ENCODE data around the gene OXCT1. TPM values are rescaled to one million over a fixed set of nuclear protein-coding genes. Genes with fewer than 3 reads are reported as not detected.

The OXCT1 gene
- total RNA-seq, 1 donor from 2014 or later: 24.7 TPM

DNA sequence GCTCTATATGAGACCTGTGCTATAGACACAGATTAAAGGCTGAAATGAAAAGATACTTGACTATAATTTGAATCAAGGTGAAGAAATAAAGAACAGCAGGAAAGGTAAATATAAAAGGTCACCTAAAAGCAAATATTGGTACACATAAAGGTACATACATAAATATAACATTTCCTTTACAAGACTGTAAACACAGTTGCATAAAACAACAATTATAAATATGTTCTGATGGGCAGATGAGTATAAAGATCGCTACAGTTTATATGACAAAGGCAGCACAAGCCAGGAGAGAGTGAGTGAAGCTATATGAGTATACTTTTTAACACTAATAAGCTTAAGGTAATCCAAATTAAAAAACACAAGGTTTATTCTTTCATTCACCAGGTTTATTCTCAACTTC, 114.5 kb downstream of the OXCT1 start:
- Mint-ChIP-seq H3K9me3 (ENCODE audit: unreplicated experiment) (no peaks in the 10 kb centered on the region), H3K36me3 (ENCODE audit: unreplicated experiment) (no peaks in the 10 kb centered on the region), H3K27ac (ENCODE audit: unreplicated experiment) (no peak overlapping the region), H3K4me3 (ENCODE audit: unreplicated experiment) (no peak overlapping the region), H3K4me1 (ENCODE audit: low read depth, unreplicated experiment) (peaks cover 2% of the 10 kb centered on the region), H3K27me3 (ENCODE audit: unreplicated experiment) (peaks cover 2% of the 10 kb centered on the region)
- TF ChIP-seq, protein P1, sequence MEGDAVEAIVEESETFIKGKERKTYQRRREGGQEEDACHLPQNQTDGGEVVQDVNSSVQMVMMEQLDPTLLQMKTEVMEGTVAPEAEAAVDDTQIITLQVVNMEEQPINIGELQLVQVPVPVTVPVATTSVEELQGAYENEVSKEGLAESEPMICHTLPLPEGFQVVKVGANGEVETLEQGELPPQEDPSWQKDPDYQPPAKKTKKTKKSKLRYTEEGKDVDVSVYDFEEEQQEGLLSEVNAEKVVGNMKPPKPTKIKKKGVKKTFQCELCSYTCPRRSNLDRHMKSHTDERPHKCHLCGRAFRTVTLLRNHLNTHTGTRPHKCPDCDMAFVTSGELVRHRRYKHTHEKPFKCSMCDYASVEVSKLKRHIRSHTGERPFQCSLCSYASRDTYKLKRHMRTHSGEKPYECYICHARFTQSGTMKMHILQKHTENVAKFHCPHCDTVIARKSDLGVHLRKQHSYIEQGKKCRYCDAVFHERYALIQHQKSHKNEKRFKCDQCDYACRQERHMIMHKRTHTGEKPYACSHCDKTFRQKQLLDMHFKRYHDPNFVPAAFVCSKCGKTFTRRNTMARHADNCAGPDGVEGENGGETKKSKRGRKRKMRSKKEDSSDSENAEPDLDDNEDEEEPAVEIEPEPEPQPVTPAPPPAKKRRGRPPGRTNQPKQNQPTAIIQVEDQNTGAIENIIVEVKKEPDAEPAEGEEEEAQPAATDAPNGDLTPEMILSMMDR (IDR thresholded peaks at IDR 0.05; ENCODE audit: partially characterized antibody, unreplicated experiment): no peak
- no peak for DNase-seq

GRCh38 chr5:41754857-41755256, 115.4 kb downstream of the OXCT1 start:
- Mint-ChIP-seq H3K27ac (ENCODE audit: unreplicated experiment) (no peak overlapping the region), H3K36me3 (ENCODE audit: unreplicated experiment) (no peaks in the 10 kb centered on the region), H3K9me3 (ENCODE audit: unreplicated experiment) (no peaks in the 10 kb centered on the region), H3K4me1 (ENCODE audit: low read depth, unreplicated experiment) (peaks cover 2% of the 10 kb centered on the region), H3K27me3 (ENCODE audit: unreplicated experiment) (peaks cover 2% of the 10 kb centered on the region), H3K4me3 (ENCODE audit: unreplicated experiment) (no peak overlapping the region)
- DNase-seq: no peak
- TF ChIP-seq, protein P1 (IDR thresholded peaks at IDR 0.05; ENCODE audit: partially characterized antibody, unreplicated experiment): peak; percentile 14

GRCh38 chr5:41751867-41752266, 118.4 kb downstream of the OXCT1 start:
- Mint-ChIP-seq H3K4me3 (ENCODE audit: unreplicated experiment) (no peak overlapping the region), H3K9me3 (ENCODE audit: unreplicated experiment) (no peaks in the 10 kb centered on the region), H3K27me3 (ENCODE audit: unreplicated experiment) (no peaks in the 10 kb centered on the region), H3K4me1 (ENCODE audit: low read depth, unreplicated experiment) (peaks cover 2% of the 10 kb centered on the region), H3K27ac (ENCODE audit: unreplicated experiment) (no peak overlapping the region), H3K36me3 (ENCODE audit: unreplicated experiment) (no peaks in the 10 kb centered on the region)
- no peak for DNase-seq
- TF ChIP-seq, protein P1 (IDR thresholded peaks at IDR 0.05; ENCODE audit: partially characterized antibody, unreplicated experiment): no peak

DNA sequence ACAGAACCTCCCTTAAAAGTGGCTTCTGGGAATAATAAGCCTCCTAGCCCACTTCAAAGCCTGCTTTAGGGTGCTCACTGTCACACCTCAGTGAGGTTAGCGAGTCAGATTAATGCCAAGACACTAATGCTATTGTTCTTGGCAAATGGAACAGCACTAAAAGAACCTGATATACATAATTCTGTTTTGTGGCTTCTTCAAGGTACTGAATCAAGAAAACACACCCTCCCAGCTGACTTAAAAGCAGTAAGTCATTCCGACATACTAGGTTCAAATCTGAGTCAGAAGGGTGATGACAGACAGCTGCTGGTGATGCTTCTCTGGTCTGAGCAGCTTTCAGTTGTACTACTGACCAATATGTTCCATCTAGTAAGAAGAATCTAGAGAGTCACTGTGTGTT, 121.6 kb downstream of the OXCT1 start:
- H3K9me3 Mint-ChIP-seq (ENCODE audit: unreplicated experiment): no peaks in the 10 kb centered on the region

DNA sequence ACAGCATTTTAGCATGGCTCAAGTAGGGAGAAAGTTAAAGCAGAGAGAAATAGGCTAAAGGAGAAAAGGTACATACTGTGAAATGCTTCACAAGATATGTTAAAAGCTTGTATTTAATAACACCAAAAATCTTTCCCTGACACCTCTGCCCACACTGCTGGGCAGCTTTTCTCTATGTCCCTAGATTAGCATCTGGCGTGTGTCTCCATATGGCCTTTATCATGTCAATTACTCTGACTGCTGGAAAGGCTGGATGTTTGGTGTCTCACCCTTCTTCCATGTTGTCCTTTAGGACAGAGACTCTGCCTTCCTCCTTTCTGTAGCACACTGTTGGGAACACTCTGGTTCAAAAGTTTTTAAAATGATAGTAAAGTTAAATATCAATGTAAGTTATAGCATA, 122.5 kb downstream of the OXCT1 start:
- H3K4me3 Mint-ChIP-seq (ENCODE audit: unreplicated experiment): no peak overlapping the region
- no peaks in the 10 kb centered on the region for H3K9me3 Mint-ChIP-seq (ENCODE audit: unreplicated experiment)
- H3K36me3 Mint-ChIP-seq (ENCODE audit: unreplicated experiment): no peaks in the 10 kb centered on the region
- no peaks in the 10 kb centered on the region for H3K4me1 Mint-ChIP-seq (ENCODE audit: low read depth, unreplicated experiment)
- H3K27ac Mint-ChIP-seq (ENCODE audit: unreplicated experiment): no peak overlapping the region
- TF ChIP-seq, protein P1 (IDR thresholded peaks at IDR 0.05; ENCODE audit: partially characterized antibody, unreplicated experiment): no peak
- H3K27me3 Mint-ChIP-seq (ENCODE audit: unreplicated experiment): peaks cover 2% of the 10 kb centered on the region
- DNase-seq: no peak

More for the DNA sequence above, 121.6 kb downstream of the OXCT1 start:
- TF ChIP-seq, protein P1 (IDR thresholded peaks at IDR 0.05; ENCODE audit: partially characterized antibody, unreplicated experiment): no peak
- no peak overlapping the region for H3K27ac Mint-ChIP-seq (ENCODE audit: unreplicated experiment)
- no peaks in the 10 kb centered on the region for H3K4me1 Mint-ChIP-seq (ENCODE audit: low read depth, unreplicated experiment)
- no peak for DNase-seq
- H3K4me3 Mint-ChIP-seq (ENCODE audit: unreplicated experiment): no peak overlapping the region
- peaks cover 2% of the 10 kb centered on the region for H3K27me3 Mint-ChIP-seq (ENCODE audit: unreplicated experiment)
- no peaks in the 10 kb centered on the region for H3K36me3 Mint-ChIP-seq (ENCODE audit: unreplicated experiment)

Data from glutamatergic neuron (in vitro differentiated cells).